GM19395 (cell line): ENCODE results near the gene PCA3.

Experiments used
- ATAC-seq: cut with Tn5 transposase; IDR thresholded peaks from one replicate; pipeline ENCODE4 v1.9.1; 2021; ENCODE audit warnings: mild to moderate bottlenecking, moderate library complexity; ENCODE audit not compliant: unreplicated experiment

PCA3 gene

GRCh38 chr9:76818271-76818670 lies 54.0 kb downstream of the PCA3 start:
- no peak for ATAC-seq

GRCh38 chr9:76820431-76820830 lies 56.2 kb downstream of the PCA3 start:
- no peak for ATAC-seq

GRCh38 chr9:76827296-76828080 lies 63.2 kb downstream of the PCA3 start:
- no peak for ATAC-seq

- no peak for ATAC-seq
Observed at GRCh38 chr9:76828447-76828846, 64.2 kb downstream of the PCA3 start.

- ATAC-seq, result no peak
Observed at GRCh38 chr9:76835571-76836283, 71.5 kb downstream of the PCA3 start.
